Measurements from ENCODE around the gene DNAJC18.
"Not testable (repeated sequence)": the region's sequence is repeated elsewhere in the genome, so short reads cannot be mapped to it uniquely, and the experiment has no call there.

DNA sequence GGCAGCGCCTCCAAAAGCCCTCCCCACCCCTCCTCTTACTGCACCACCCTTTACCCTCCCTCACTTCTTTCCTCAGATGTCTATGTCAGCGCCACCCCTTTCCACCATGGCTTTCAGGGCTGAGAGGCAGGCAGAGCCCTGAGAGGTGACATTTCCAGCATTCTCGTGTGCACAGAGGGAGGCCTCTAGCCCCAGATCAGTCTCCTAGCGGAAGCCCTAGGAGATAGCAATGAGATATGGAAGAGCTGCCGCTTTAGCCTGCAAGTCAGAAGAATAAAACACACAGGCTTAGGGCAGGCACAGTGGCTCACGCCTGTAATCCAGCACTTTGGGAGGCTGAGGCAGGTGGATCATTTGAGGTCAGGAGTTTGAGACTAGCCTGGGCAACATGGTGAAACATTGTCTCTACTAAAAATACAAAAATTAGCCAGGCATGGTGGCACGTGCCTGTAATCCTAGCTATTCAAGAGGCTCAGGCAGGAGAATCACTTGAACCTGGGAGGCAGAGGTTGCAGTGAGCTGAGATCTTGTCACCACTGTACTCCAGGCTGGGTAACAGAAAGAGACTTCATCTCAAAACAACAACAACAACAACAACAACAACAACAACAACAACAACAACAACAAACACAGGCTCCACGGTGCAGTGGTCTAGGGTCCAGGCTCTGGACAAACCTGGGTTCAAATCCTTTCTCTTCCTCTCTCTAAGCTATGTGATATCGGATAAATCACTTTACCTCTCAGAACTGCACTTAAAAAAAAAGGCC is 39.5 kb upstream of the DNAJC18 start:
- not testable (repeated sequence) for TF ChIP-seq POLR2A (IDR thresholded peaks at IDR 0.05)
- TF ChIP-seq, protein P1, sequence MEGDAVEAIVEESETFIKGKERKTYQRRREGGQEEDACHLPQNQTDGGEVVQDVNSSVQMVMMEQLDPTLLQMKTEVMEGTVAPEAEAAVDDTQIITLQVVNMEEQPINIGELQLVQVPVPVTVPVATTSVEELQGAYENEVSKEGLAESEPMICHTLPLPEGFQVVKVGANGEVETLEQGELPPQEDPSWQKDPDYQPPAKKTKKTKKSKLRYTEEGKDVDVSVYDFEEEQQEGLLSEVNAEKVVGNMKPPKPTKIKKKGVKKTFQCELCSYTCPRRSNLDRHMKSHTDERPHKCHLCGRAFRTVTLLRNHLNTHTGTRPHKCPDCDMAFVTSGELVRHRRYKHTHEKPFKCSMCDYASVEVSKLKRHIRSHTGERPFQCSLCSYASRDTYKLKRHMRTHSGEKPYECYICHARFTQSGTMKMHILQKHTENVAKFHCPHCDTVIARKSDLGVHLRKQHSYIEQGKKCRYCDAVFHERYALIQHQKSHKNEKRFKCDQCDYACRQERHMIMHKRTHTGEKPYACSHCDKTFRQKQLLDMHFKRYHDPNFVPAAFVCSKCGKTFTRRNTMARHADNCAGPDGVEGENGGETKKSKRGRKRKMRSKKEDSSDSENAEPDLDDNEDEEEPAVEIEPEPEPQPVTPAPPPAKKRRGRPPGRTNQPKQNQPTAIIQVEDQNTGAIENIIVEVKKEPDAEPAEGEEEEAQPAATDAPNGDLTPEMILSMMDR (IDR thresholded peaks at IDR 0.05), result not testable (repeated sequence)
